ENCODE data around the gene AMT. TPM values are rescaled to one million over a fixed set of nuclear protein-coding genes. Genes with fewer than 3 reads are reported as not detected.

AMT gene
- total RNA-seq, 1 experiment from 2014 or later = 0.32 TPM

DNA sequence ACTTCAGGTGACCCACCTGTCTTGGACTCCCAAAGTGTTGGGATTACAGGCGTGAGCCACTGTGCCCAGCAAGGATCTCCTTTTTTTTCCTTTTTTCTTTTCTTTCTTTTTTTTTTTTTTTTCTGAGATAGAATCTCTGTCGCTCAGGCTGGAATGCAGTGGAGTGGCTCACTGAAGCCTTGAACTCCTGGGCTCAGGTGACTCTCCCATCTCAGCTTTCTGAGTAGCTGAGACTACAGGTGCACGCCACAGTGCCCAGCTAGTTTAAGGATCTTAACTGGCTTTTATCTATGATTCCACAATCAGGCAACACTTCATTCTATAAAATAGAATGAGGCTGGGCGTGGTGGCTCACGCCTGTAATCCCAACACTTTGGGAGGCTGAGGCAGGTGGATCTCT lies 23.1 kb upstream of the AMT start:
- DNase-seq (ENCODE audit: low read depth, low spot score) = no peak
- in situ Hi-C loops (cut with HindIII; ENCODE audit: low pct_unique_long_range_greater_than_20kb, low sequenced_read_pairs) = no loop called here

DNA sequence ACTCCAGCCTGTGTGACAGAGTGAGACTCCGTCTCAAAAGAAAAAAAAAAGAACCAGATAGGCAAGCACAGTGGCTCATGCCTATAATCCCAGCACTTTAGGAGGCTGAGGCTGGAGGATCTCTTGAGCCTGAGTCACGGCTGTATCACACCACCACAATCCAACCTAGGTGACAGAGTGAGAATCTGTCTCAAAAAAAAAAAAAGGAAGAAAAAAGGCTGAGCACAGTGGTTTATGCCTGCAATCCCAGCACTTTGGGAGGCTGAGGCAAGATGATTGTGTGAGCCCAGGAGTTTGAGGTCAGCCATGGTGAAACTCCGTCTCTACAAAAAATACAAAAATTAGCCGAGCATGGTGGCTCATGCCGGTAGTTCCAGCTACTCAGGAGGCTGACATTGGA lies 12.5 kb upstream of the AMT start:
- in situ Hi-C loops (cut with HindIII; ENCODE audit: low pct_unique_long_range_greater_than_20kb, low sequenced_read_pairs) = no loop called here
- no peak for DNase-seq (ENCODE audit: low read depth, low spot score)

DNA sequence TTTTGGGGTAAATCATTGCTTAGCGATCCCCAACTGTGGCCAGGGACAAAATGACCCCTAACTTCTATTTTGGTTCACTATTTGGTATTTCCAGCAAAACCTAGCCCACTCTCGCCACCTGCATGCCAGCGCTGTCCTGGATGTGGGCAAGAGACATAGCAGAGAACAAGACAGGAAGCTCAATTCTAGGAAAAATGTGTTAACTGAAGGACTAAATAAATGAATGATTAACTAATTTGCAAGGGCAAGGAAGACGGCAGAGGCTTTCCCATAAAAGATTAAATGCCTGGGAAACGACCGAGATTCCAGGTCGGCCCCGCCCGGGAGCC lies 6.4 kb upstream of the AMT start:
- in situ Hi-C loops (cut with HindIII; ENCODE audit: low pct_unique_long_range_greater_than_20kb, low sequenced_read_pairs) = no loop called here
- no peak for DNase-seq (ENCODE audit: low read depth, low spot score)

DNA sequence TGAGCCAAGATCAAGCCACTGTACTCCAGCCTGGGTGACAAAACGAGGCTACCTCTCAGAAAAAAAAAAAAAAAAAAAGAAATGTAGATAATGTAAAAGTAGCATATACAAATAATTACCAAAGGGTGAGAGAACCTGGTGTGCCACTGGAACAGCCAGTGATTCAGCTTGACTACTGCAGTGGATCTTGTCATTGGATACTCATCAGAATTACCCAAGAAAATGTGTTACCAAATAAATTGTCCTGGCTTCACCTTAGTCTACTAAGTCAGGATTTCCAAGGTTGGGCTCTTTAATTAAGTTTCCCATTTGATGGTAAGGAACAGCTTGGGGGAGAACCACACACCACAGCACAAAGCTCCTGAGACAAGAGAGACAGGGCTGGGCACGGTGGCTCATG lies 5.3 kb upstream of the AMT start:
- in situ Hi-C loops (cut with HindIII; ENCODE audit: low pct_unique_long_range_greater_than_20kb, low sequenced_read_pairs) = no loop called here

DNA sequence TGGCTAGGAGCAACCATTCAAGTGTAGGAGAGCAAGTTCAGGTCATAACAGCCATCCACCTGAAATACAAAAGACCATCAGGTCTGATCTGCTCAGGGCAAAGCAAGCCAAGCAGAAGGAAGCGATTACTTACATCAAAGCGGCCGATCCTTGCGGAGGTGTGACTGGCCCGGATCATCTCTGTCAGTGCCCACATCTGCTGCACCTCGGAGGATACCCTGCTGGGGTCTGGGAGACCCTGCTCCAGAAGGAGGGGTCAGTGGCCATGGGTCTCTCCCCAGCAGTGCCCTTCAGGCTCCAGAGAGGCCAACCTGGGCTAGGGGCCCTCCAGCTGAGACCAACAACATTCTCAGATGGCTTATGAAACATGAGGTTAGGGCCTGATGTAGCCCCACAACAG lies 2.5 kb upstream of the AMT start:
- DNase-seq (ENCODE audit: low read depth, low spot score) = no peak
- in situ Hi-C loops (cut with HindIII; ENCODE audit: low pct_unique_long_range_greater_than_20kb, low sequenced_read_pairs) = no loop called here

More for the DNA sequence above, 5.3 kb upstream of the AMT start:
- no peak for DNase-seq (ENCODE audit: low read depth, low spot score)

DNA sequence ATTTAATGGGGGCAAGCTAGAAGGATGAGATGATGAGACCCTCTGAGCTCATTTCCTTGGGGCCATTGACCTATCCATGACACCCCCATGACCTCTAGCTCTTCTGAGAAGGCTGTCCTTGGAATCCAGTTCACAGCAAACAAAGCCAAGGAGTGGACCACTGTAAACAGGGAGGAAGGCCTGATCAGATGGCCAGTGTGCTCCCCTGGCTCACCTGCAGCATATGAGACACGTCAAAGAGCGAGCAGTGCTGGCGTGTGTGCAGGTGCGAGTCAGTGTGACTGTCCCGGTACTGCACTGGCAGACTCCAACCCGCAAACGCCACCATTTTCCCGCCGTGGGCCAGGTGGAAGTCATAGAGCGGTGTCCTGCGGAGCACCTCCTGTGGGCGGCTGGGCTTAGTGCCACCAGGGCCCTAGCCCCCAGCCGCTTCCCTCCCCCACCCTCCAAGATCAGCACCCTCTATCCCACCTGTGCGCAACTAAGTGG lies 339 bp downstream of the AMT start:
- DNase-seq (ENCODE audit: low read depth, low spot score) = no peak
- in situ Hi-C loops (cut with HindIII; ENCODE audit: low pct_unique_long_range_greater_than_20kb, low sequenced_read_pairs) = no loop called here

DNA sequence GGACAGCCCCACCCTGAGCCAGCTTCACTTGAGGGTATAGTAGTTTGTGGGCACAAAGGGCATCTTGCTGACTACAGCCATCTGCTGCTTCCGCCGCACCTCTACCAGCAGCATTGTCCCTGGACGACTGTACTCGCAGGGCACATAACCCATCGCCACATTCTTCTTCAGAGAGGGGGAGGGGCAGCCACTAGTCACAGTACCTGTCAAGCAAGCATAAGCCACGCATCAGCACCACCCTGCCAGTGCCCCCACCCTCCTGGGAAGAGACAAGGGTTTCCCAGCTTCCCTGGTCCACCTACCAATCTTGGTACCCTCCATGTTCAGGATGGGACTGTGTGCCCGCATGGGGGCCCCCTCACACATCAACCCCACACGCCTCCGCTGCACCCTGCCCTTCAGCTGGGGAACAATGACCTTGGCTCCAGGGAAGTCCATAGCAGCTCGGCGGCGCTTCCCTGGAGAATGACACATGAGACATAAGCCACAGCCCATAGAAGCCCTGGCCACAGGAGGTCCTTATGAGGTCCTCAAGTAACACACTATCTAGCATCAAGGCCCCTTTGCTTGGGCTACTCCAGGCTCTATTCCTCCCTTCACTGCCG lies 4.7 kb downstream of the AMT start:
- in situ Hi-C loops (cut with HindIII; ENCODE audit: low pct_unique_long_range_greater_than_20kb, low sequenced_read_pairs) = no loop called here
- no peak for DNase-seq (ENCODE audit: low read depth, low spot score)

DNA sequence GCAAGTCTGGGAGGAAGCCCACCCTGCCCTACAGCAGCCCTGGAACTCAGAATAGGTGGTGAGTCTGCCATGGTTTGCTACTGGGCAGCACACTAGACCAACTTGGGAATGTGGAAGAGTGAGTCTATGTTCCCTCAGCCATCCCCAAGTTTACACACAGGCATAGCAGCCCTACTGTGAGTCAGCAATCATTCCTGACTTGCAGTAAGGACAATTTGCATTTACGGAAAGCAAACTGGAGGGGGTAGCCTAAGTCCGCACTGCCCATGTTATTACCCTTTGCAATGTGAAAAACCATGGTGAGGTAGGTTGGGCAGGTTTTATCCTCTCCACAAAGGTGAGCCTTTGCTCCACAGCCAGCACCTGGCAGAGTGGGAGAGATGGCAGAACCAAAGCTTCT lies 5.4 kb downstream of the AMT start:
- in situ Hi-C loops (cut with HindIII; ENCODE audit: low pct_unique_long_range_greater_than_20kb, low sequenced_read_pairs) = no loop called here

DNA sequence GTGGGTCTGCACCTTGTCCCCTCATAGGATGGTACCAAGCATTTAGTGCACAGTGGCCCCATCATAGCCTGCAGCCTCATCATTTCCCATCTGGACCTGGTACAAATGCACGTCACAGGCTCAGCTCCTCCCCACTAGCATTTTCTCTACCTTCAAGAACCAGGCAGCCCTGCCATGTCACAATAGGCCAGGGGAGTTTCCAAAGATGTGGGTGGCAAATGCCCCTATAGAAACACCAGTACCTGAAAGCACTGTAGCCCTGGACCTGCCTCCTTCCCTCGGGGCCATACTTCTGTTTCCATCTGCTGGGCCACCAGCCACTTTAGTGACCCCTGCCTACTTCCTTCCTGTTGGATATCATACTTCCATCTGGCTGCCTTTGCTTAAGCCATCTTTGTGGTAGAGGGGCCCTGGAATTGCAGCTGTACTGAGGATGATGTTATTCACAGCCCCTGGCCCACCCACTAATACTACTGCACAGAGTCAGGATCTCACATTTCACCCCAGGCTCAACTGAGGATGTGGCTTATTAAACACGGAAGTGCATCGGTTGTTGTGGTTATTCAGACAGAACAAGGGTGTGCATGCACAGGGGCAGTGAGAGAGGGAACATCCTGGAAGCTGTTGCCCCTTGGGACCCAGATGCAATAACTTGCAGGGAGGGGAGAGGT lies 6.2 kb downstream of the AMT start:
- in situ Hi-C loops (cut with HindIII; ENCODE audit: low pct_unique_long_range_greater_than_20kb, low sequenced_read_pairs) = no loop called here
- DNase-seq (ENCODE audit: low read depth, low spot score) = no peak

More for the DNA sequence above, 5.4 kb downstream of the AMT start:
- no peak for DNase-seq (ENCODE audit: low read depth, low spot score)

DNA sequence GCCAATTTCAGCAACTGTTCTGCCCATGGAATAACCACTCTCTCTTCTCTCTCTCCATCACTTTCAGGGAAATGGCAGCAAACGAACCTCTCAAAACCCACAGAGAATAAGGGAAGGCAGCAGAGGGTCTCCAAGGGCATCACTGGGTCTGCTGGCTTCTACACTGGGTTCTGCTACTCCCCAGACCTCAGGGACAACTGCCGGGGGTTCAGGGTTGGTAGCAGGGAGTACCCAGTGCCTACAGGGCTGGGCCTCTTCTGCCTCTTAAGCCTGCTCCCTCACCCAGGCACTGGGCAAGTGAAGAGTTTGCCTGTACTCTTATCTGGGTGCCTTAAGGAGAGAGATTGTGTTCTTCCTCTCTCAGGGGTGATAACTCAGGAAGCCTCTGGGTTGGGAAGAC lies 7.5 kb downstream of the AMT start:
- DNase-seq (ENCODE audit: low read depth, low spot score) = no peak
- in situ Hi-C loops (cut with HindIII; ENCODE audit: low pct_unique_long_range_greater_than_20kb, low sequenced_read_pairs) = no loop called here

DNA sequence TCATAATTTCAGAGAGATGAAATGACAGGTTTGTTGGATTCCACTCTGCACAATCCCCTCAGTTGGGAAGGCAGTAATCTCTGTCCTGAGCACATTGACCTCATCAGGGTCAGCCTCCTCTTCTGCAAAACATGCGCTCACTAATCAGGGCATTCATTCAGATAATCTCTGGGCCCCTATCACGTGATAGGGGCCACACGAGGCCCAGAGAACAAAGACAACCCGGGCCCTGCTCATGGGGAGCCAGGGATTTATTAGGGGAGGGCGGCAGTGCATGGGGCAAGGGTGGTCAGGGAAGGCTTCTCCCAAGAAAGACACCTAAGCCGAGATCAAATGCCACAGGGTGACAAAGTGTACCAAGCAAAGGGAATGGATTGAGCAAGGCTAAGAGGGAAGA lies 8.9 kb downstream of the AMT start:
- in situ Hi-C loops (cut with HindIII; ENCODE audit: low pct_unique_long_range_greater_than_20kb, low sequenced_read_pairs) = no loop called here
- DNase-seq (ENCODE audit: low read depth, low spot score) = no peak

DNA sequence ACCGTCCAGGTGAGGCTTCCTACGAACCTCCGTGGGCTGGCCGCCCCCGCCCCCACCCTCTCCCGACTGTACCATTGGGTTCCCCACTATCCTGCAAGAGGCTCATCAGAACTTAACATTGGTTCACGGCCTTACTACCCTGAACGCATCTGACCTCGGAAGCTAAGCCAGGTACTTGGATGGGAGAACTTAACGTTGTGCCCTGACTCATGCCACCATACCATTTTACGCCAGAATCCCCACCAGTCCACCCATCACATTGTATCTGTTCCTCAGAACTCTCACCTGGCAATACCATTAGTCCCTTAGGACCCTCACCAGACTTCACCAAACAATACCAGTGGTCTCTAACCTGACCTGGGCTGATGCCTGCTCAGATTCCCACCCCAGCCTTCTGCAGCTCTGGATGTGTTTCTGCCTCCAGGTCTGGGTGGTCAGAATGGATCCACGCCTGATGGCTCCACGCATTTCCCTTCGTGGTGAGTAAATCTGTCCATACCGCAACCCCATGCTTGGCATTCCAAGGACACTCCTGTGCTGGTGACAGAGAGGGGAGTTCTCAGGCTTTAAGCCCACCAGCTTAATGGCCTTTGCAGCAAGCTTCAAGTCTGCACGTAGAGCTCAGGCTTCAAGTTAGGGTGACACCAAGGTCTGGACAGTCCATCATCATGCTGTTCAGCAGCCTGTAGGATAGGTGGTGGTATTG lies 9.5 kb downstream of the AMT start:
- in situ Hi-C loops (cut with HindIII; ENCODE audit: low pct_unique_long_range_greater_than_20kb, low sequenced_read_pairs) = no loop called here
- DNase-seq (ENCODE audit: low read depth, low spot score) = no peak

DNA sequence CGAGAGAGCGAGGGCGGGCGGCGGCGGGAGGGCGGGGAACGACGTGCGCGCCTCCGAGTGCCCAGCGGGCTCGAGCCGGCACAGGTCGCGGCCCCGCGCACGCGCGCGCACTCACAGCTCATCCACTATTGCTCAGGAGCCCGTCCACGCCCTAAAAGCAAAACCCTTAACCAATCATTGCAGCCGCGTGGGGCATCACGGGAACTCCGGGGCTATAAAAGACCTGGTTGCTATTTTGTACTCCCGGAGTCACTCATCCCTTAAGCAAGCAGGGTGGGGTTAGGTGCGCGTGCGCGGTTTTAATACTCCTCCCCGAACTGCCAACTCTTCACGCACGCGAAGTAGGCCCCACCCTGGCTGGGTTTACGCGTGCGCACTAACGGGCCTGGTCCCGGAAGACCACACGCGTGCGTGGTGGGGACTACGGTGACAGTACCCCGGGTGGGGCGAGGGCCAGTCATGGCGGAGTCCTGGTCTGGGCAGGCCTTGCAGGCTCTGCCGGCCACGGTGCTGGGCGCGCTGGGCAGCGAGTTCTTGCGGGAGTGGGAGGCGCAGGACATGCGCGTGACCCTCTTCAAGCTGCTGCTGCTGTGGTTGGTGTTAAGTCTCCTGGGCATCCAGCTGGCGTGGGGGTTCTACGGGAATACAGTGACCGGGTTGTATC lies 10.2 kb downstream of the AMT start, which contains the start of the genes RHOA and TCTA:
RHOA (minus strand) TSS at position 9 of the 664 bp plus-strand sequence. CDS start 36,387 bp downstream, outside the sequence.
TCTA (plus strand) TSS at position 456 of the 664 bp plus-strand sequence; CDS start at position 460, 4 bp downstream.
- DNase-seq (ENCODE audit: low read depth, low spot score) = peak; percentile 100
- in situ Hi-C loops (cut with HindIII; ENCODE audit: low pct_unique_long_range_greater_than_20kb, low sequenced_read_pairs) = no loop called here

DNA sequence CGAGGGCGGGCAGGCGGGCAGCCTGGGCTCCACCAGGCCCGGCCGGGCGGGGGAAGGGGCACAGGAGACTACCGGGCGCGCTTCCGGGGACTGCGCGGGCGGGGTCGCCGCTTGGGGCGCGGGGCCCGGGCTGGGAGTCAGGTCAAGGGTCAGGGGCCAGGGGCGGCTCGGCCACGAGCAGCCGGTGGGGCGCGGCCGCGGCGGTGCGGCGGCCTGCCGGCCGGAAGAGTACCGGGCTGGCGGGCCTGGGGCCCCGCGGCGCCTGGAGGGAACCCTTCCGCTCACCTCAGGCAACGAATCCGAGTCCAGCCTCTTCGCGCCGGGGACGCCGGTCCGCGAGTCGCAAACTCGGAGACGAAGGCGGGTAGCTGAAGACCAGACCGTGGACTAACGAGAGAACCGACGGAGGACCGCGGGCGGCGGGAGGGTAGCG lies 10.7 kb downstream of the AMT start:
- no peak for DNase-seq (ENCODE audit: low read depth, low spot score)
- in situ Hi-C loops (cut with HindIII; ENCODE audit: low pct_unique_long_range_greater_than_20kb, low sequenced_read_pairs) = no loop called here

DNA sequence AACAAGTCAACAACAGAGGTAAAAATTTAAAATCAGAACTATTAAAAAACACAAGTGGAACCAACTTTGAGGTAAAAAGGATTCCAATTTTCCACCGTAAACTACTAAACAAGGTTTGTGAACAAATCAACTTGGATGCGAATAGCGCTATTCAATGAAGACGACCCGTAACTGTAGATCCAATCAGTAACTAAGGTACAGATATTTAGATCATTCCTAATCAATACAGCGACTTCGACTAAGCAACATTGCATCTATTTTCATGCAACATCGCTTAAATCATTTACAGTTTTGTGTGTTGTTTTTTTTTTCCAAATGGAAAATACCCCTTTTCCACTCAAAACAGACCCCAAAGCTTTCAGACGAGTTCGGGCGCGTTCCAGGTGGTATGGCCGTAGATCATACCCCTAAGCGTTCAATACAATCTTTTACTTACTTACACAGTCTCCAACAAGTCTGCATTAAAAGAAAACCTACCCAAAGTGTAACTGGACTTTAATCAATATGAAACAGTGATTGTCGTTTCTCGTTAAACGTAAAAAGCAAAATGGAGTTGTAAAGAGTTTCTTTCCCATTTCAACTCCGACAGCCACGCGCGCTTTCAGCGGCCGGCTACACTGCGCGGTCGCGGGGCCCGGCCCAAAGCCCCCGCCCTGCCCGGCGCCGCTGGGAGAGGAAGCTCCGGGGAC lies 11.3 kb downstream of the AMT start:
- in situ Hi-C loops (cut with HindIII; ENCODE audit: low pct_unique_long_range_greater_than_20kb, low sequenced_read_pairs) = no loop called here
- DNase-seq (ENCODE audit: low read depth, low spot score) = no peak

DNA sequence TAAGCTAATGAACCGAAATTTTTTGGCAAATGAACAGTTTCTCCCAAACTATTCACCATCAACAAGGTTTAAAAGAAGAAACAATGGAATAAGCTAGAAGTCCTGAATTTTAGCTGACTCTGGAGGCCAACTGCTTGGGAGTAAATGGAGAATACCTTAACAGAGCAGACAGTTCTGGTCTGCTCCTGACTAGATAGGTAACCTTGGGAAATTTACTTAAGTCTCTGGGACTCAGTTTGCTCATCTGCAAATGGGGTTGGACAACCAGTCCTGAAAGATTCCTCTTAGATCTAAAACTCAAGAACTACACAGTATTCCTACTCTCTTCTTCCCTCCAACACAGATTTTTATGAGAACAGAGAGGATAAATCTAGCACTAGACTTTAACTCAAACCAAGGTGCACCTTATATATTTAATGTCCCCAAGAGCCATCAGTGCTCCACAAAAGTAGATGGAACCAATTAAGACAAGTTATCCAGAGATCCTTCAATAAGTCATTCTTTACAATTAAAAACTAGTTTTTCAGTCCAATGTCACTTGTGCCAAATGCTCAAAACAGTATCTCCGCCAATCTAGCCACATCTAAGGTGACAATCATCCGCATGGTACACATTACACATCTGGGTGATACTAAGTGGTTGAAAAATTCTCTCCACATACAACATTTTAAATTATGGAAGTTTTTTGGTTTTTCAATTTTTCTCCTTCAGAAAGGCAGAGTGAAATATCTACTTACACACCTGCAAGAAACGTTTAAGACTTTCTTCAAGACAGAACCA lies 12.0 kb downstream of the AMT start:
- in situ Hi-C loops (cut with HindIII; ENCODE audit: low pct_unique_long_range_greater_than_20kb, low sequenced_read_pairs) = no loop called here
- no peak for DNase-seq (ENCODE audit: low read depth, low spot score)
